GM23338 (cell line): ENCODE data around the gene WDR53.

Source experiments
- EZH2 ChIP-seq: fragments of 200-600 bp; sonication (generic); IDR thresholded peaks from one replicate; pipeline ENCODE4 v1.8.0; 2017; ENCODE audit warnings: antibody characterized with exemption, mild to moderate bottlenecking, low read depth; ENCODE audit not compliant: unreplicated experiment
- EZH2phosphoT487 ChIP-seq: fragments of 200-600 bp; sonication (generic); IDR thresholded peaks from one replicate; pipeline ENCODE4 v1.8.1; 2018; ENCODE audit warnings: antibody characterized with exemption; ENCODE audit not compliant: unreplicated experiment
- JUNB ChIP-seq: IDR thresholded peaks from one replicate; pipeline ENCODE4 v1.6.1; 2016; ENCODE audit warnings: antibody characterized with exemption; ENCODE audit not compliant: unreplicated experiment
- POLR2AphosphoS5 ChIP-seq: IDR thresholded peaks from 2 replicates; pipeline ENCODE4 v1.6.1; 2016; ENCODE audit warnings: antibody characterized with exemption, low read depth
- STAT1 ChIP-seq: IDR thresholded peaks from one replicate; pipeline ENCODE4 v1.6.1; 2016; ENCODE audit warnings: antibody characterized with exemption; ENCODE audit not compliant: unreplicated experiment
- ZNF331 ChIP-seq: fragments of 250-450 bp; sonication (Bioruptor Pico); IDR thresholded peaks from 2 replicates; pipeline ENCODE4 v1.5.0; 2020; ENCODE audit warnings: low read depth, mild to moderate bottlenecking, moderate library complexity
- ZNF462 ChIP-seq: fragments of 250-450 bp; sonication (Bioruptor Pico); IDR thresholded peaks from 2 replicates; pipeline ENCODE4 v1.5.0; 2020; ENCODE audit warnings: mild to moderate bottlenecking, moderate library complexity
- TF ChIP-seq, protein P1 (sequence below), 2 experiments: fragments of 200-600 bp in 1 of 2; sonication (generic) in 1 of 2; conservative IDR thresholded peaks; 2 replicates each; pipeline versions ENCODE4 v1.5.1 to v1.6.1; 2016 to 2017; ENCODE audit warnings: antibody characterized with exemption in 2 of 2, low read depth in 2 of 2, mild to moderate bottlenecking in 2 of 2, moderate library complexity in 1 of 2
- TF ChIP-seq, protein P2 (sequence below): IDR thresholded peaks from one replicate; pipeline ENCODE4 v1.6.1; 2018; ENCODE audit warnings: antibody characterized with exemption; ENCODE audit not compliant: unreplicated experiment
- TF ChIP-seq, protein P3 (sequence below): IDR thresholded peaks from 2 replicates; pipeline ENCODE4 v1.6.1; 2016; ENCODE audit warnings: antibody characterized with exemption

DNA sequence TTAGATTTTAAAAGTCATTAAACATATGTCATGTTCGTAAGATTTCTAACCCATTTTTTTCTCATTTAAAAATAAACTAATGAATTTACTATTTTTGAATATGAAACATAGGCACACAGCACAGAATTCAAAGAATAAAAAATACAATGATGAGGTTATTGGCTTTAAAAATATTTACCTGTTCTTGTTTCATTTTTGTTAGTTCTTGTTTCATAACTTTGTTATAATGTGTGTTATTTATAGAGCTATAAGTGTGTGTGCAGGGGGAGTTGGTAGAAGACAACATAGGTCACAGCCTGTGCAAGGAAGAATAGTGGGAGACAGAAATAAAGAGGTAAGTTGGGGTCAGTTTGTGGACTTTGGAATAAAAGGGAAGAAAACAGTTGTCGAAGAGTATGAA is 40.3 kb upstream of the WDR53 start:
- TF ChIP-seq EZH2 (no peak), POLR2AphosphoS5 (no peak), STAT1 (no peak), EZH2phosphoT487 (no peak), ZNF462 (CRISPR knock-in tag) (no peak), JUNB (no peak), ZNF331 (no peak)
- TF ChIP-seq, protein P1, sequence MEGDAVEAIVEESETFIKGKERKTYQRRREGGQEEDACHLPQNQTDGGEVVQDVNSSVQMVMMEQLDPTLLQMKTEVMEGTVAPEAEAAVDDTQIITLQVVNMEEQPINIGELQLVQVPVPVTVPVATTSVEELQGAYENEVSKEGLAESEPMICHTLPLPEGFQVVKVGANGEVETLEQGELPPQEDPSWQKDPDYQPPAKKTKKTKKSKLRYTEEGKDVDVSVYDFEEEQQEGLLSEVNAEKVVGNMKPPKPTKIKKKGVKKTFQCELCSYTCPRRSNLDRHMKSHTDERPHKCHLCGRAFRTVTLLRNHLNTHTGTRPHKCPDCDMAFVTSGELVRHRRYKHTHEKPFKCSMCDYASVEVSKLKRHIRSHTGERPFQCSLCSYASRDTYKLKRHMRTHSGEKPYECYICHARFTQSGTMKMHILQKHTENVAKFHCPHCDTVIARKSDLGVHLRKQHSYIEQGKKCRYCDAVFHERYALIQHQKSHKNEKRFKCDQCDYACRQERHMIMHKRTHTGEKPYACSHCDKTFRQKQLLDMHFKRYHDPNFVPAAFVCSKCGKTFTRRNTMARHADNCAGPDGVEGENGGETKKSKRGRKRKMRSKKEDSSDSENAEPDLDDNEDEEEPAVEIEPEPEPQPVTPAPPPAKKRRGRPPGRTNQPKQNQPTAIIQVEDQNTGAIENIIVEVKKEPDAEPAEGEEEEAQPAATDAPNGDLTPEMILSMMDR (conservative IDR thresholded peaks at IDR 0.05; ENCODE audit: low read depth in 2 of 2), result no peak
- TF ChIP-seq, protein P2, sequence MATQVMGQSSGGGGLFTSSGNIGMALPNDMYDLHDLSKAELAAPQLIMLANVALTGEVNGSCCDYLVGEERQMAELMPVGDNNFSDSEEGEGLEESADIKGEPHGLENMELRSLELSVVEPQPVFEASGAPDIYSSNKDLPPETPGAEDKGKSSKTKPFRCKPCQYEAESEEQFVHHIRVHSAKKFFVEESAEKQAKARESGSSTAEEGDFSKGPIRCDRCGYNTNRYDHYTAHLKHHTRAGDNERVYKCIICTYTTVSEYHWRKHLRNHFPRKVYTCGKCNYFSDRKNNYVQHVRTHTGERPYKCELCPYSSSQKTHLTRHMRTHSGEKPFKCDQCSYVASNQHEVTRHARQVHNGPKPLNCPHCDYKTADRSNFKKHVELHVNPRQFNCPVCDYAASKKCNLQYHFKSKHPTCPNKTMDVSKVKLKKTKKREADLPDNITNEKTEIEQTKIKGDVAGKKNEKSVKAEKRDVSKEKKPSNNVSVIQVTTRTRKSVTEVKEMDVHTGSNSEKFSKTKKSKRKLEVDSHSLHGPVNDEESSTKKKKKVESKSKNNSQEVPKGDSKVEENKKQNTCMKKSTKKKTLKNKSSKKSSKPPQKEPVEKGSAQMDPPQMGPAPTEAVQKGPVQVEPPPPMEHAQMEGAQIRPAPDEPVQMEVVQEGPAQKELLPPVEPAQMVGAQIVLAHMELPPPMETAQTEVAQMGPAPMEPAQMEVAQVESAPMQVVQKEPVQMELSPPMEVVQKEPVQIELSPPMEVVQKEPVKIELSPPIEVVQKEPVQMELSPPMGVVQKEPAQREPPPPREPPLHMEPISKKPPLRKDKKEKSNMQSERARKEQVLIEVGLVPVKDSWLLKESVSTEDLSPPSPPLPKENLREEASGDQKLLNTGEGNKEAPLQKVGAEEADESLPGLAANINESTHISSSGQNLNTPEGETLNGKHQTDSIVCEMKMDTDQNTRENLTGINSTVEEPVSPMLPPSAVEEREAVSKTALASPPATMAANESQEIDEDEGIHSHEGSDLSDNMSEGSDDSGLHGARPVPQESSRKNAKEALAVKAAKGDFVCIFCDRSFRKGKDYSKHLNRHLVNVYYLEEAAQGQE, result no peak
- TF ChIP-seq, protein P3, sequence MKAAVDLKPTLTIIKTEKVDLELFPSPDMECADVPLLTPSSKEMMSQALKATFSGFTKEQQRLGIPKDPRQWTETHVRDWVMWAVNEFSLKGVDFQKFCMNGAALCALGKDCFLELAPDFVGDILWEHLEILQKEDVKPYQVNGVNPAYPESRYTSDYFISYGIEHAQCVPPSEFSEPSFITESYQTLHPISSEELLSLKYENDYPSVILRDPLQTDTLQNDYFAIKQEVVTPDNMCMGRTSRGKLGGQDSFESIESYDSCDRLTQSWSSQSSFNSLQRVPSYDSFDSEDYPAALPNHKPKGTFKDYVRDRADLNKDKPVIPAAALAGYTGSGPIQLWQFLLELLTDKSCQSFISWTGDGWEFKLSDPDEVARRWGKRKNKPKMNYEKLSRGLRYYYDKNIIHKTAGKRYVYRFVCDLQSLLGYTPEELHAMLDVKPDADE, result no peak
